ENCODE data around the gene PRSS36.

DNA sequence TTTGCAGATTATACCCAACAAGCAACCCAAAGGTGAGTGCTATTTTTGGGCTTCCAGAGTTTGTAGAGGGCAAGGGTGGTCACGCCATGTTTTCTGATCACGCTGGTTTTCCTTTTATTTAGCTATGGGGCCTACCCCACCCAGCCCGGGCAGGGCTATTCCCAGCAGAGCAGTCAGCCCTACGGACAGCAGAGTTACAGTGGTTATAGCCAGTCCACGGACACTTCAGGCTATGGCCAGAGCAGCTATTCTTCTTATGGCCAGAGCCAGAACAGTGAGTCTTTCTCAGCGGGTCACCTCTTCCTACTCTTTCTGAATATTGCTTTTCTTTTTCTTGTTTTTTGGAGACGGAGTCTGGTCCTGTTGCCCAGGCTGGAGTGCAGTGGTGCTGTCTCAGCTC lies 32.5 kb upstream of the PRSS36 start:
- TF ChIP-seq POLR2AphosphoS5 (IDR thresholded peaks at IDR 0.05), result no peak
- TF ChIP-seq, protein P1, sequence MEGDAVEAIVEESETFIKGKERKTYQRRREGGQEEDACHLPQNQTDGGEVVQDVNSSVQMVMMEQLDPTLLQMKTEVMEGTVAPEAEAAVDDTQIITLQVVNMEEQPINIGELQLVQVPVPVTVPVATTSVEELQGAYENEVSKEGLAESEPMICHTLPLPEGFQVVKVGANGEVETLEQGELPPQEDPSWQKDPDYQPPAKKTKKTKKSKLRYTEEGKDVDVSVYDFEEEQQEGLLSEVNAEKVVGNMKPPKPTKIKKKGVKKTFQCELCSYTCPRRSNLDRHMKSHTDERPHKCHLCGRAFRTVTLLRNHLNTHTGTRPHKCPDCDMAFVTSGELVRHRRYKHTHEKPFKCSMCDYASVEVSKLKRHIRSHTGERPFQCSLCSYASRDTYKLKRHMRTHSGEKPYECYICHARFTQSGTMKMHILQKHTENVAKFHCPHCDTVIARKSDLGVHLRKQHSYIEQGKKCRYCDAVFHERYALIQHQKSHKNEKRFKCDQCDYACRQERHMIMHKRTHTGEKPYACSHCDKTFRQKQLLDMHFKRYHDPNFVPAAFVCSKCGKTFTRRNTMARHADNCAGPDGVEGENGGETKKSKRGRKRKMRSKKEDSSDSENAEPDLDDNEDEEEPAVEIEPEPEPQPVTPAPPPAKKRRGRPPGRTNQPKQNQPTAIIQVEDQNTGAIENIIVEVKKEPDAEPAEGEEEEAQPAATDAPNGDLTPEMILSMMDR (IDR thresholded peaks at IDR 0.05), result no peak

All from prostate gland (tissue), 2 donors.